Endodermal cell (in vitro differentiated cells): Measurements from ENCODE around the gene MAT2B. TPM values are rescaled to one million over a fixed set of nuclear protein-coding genes. Genes with fewer than 3 reads are reported as not detected.

Experiments used
- DNase-seq: peaks from one replicate; pipeline ENCODE4 v3.0.0-alpha.2; 2017
- H3K27ac ChIP-seq: 2 replicates; pipeline ENCODE4 v1.5.1; 2013; ENCODE audit warnings: mild to moderate bottlenecking, low read depth, low read length, moderate library complexity
- H3K27me3 ChIP-seq: 2 replicates; pipeline ENCODE4 v1.6.1; 2013; ENCODE audit warnings: mild to moderate bottlenecking, low read length, moderate library complexity; ENCODE audit not compliant: insufficient read depth, control insufficient read depth, poor library complexity, severe bottlenecking
- H3K36me3 ChIP-seq: 2 replicates; pipeline ENCODE4 v1.7.0; 2013; ENCODE audit warnings: mild to moderate bottlenecking, low read length, moderate library complexity; ENCODE audit not compliant: control insufficient read depth, insufficient read depth
- H3K4me1 ChIP-seq: one replicate; pipeline ENCODE4 v1.7.0; 2013; ENCODE audit warnings: low read length; ENCODE audit not compliant: control insufficient read depth, insufficient read depth
- H3K4me3 ChIP-seq: 2 replicates; pipeline ENCODE4 v1.5.1; 2013; ENCODE audit warnings: mild to moderate bottlenecking, low read length, moderate library complexity
- H3K9ac ChIP-seq: 2 replicates; pipeline ENCODE4 v1.6.1; 2013; ENCODE audit warnings: mild to moderate bottlenecking, low read length, moderate library complexity; ENCODE audit not compliant: poor library complexity, severe bottlenecking; ENCODE audit errors: extremely low read depth
- H3K9me3 ChIP-seq: 2 replicates; pipeline ENCODE4 v1.6.1; 2013; ENCODE audit warnings: mild to moderate bottlenecking, low read length, moderate library complexity; ENCODE audit not compliant: control insufficient read depth
- H3K27ac Mint-ChIP-seq: 2 replicates; pipeline ENCODE4 v1.8.0; 2020; ENCODE audit warnings: mixed read lengths
- H3K27me3 Mint-ChIP-seq: 2 replicates; pipeline ENCODE4 v1.8.0; 2021; ENCODE audit warnings: mild to moderate bottlenecking, mixed read lengths; ENCODE audit not compliant: insufficient read depth
- H3K36me3 Mint-ChIP-seq: 2 replicates; pipeline ENCODE4 v1.8.0; 2020; ENCODE audit warnings: low read depth, mixed read lengths
- H3K4me1 Mint-ChIP-seq: 2 replicates; pipeline ENCODE4 v1.8.0; 2020; ENCODE audit warnings: mixed read lengths
- H3K4me3 Mint-ChIP-seq: 2 replicates; pipeline ENCODE4 v1.8.0; 2020; ENCODE audit warnings: mild to moderate bottlenecking, moderate library complexity, mixed read lengths
- H3K9me3 Mint-ChIP-seq: 2 replicates; pipeline ENCODE4 v1.8.0; 2020; ENCODE audit warnings: mild to moderate bottlenecking, mixed read lengths
- CTCF ChIP-seq: fragments of 200-600 bp; sonication (generic); conservative IDR thresholded peaks from 2 replicates; pipeline ENCODE4 v1.5.0; 2021; ENCODE audit warnings: antibody characterized with exemption, mild to moderate bottlenecking
- WGBS, 2 experiments: methylation state at CpG; one replicate each; pipeline versions ENCODE4 v1.1.5 to v1.1.7; 2013; ENCODE audit warnings: missing lambda C conversion rate in 2 of 2, mixed read lengths in 1 of 2; ENCODE audit not compliant: insufficient coverage in 1 of 2, insufficient read length in 1 of 2; 5-methylcytosine and 5-hydroxymethylcytosine counted together
- total RNA-seq, 2 donors: library from RNA; stranded (reverse); fragmentation: NEBNext Ultra II Directional in 1 of 2; extraction: Animal tissue kit (Norgen Biotek cat#: 25700) in 1 of 2; gene quantifications; 2 replicates in 1 of 2; 3 replicates in 1 of 2; pipeline ENCODE4 v1.2.1, GENCODE V29; 2021

Gene MAT2B
- total RNA-seq, 2 donors from 2014 or later = 45.4 to 47.7 TPM

- 89 to 94% methylated on average over 3 of the region's 3 CpGs for WGBS, 2 experiments
- Mint-ChIP-seq H3K27me3 (no peaks in the 10 kb centered on the region), H3K9me3 (no peaks in the 10 kb centered on the region), H3K27ac (no peak overlapping the region), H3K4me1 (no peaks in the 10 kb centered on the region), H3K36me3 (peaks cover 64% of the 10 kb centered on the region), H3K4me3 (no peak overlapping the region)
- Histone ChIP-seq H3K9ac (no peak overlapping the region), H3K4me1 (no peaks in the 10 kb centered on the region), H3K27ac (no peak overlapping the region), H3K4me3 (no peak overlapping the region), H3K27me3 (no peaks in the 10 kb centered on the region), H3K9me3 (no peaks in the 10 kb centered on the region), H3K36me3 (peaks cover 90% of the 10 kb centered on the region)
- peak; percentile 60 for TF ChIP-seq CTCF
- DNase-seq = no peak
Measured at GRCh38 chr5:163473635-163474243, 31.7 kb upstream of the MAT2B start.

GRCh38 chr5:163475411-163475810 lies 30.0 kb upstream of the MAT2B start:
- H3K4me3 Mint-ChIP-seq = no peak overlapping the region
- no peak for DNase-seq
- WGBS, 2 experiments = 97% methylated on average over 1 of the region's 2 CpGs; no CpG with 5 or more reads in 1 of the 2 experiments
- Histone ChIP-seq H3K9me3 (no peaks in the 10 kb centered on the region), H3K27me3 (no peaks in the 10 kb centered on the region), H3K4me1 (no peaks in the 10 kb centered on the region), H3K27ac (no peak overlapping the region), H3K9ac (no peak overlapping the region), H3K4me3 (no peak overlapping the region), H3K36me3 (peaks cover 86% of the 10 kb centered on the region)
- no peaks in the 10 kb centered on the region for H3K9me3 Mint-ChIP-seq
- H3K4me1 Mint-ChIP-seq = no peaks in the 10 kb centered on the region
- no peak overlapping the region for H3K27ac Mint-ChIP-seq
- no peaks in the 10 kb centered on the region for H3K27me3 Mint-ChIP-seq
- peaks cover 60% of the 10 kb centered on the region for H3K36me3 Mint-ChIP-seq
- TF ChIP-seq CTCF = no peak

GRCh38 chr5:163478126-163478981 lies 27.1 kb upstream of the MAT2B start:
- Histone ChIP-seq H3K27me3 (no peaks in the 10 kb centered on the region), H3K36me3 (peaks cover 67% of the 10 kb centered on the region), H3K4me3 (no peak overlapping the region), H3K4me1 (no peaks in the 10 kb centered on the region), H3K9me3 (no peaks in the 10 kb centered on the region), H3K27ac (no peak overlapping the region), H3K9ac (no peak overlapping the region)
- WGBS, 2 experiments = 95% methylated on average over 2 of the region's 2 CpGs; no CpG with 5 or more reads in 1 of the 2 experiments
- DNase-seq = no peak
- Mint-ChIP-seq H3K9me3 (no peaks in the 10 kb centered on the region), H3K27me3 (no peaks in the 10 kb centered on the region), H3K27ac (no peak overlapping the region), H3K36me3 (peaks cover 54% of the 10 kb centered on the region), H3K4me3 (no peak overlapping the region), H3K4me1 (no peaks in the 10 kb centered on the region)
- no peak for TF ChIP-seq CTCF
